CD14-positive monocyte (primary cell): ENCODE results near the gene MED8. TPM values are rescaled to one million over a fixed set of nuclear protein-coding genes. Genes with fewer than 3 reads are reported as not detected.

Experiments used
- DNase-seq, 3 donors: peaks; one replicate each; pipeline ENCODE4 v3.0.0-alpha.2; 2011 to 2022
- H2AFZ ChIP-seq: 2 replicates; pipeline ENCODE4 v1.6.0; 2012; ENCODE audit warnings: mild to moderate bottlenecking, low read depth, low read length, inconsistent platforms; ENCODE audit not compliant: insufficient read depth, poor library complexity, severe bottlenecking
- H3K27ac ChIP-seq, 2 donors: 1 replicate in 1 of 2; 2 replicates in 1 of 2; pipeline ENCODE4 v1.5.1; 2012 to 2013; ENCODE audit warnings: low read length in 2 of 2, control low read depth in 1 of 2, inconsistent platforms in 1 of 2, low read depth in 1 of 2, mild to moderate bottlenecking in 1 of 2
- H3K27me3 ChIP-seq, 2 donors: one replicate each; pipeline versions ENCODE4 v1.6.0 to v1.6.1; 2011 to 2013; ENCODE audit warnings: low read length in 2 of 2; ENCODE audit not compliant: control insufficient read depth in 2 of 2, insufficient read depth in 2 of 2
- H3K36me3 ChIP-seq, 2 donors: replicated peaks in 1 of 2; 1 replicate in 1 of 2; 2 replicates in 1 of 2; pipeline versions ENCODE4 v1.5.1 to v1.6.1; 2012 to 2013; ENCODE audit warnings: low read length in 2 of 2, control low read depth in 1 of 2, inconsistent platforms in 1 of 2, mild to moderate bottlenecking in 1 of 2; ENCODE audit not compliant: insufficient read depth in 2 of 2, control insufficient read depth in 1 of 2
- H3K4me1 ChIP-seq, 2 donors: 1 replicate in 1 of 2; 2 replicates in 1 of 2; pipeline versions ENCODE4 v1.5.1 to v1.6.1; 2012 to 2013; ENCODE audit warnings: low read length in 2 of 2, control low read depth in 1 of 2, inconsistent platforms in 1 of 2, mild to moderate bottlenecking in 1 of 2, moderate library complexity in 1 of 2; ENCODE audit not compliant: insufficient read depth in 2 of 2, control insufficient read depth in 1 of 2
- H3K4me2 ChIP-seq: replicated peaks from 2 replicates; pipeline ENCODE3; 2012; ENCODE audit warnings: low read length, moderate library complexity, mild to moderate bottlenecking; ENCODE audit not compliant: poor library complexity, severe bottlenecking; ENCODE audit errors: extremely low read depth
- H3K4me3 ChIP-seq, 3 experiments: fragments of 200-600 bp in 1 of 3; sonication (generic) in 1 of 3; replicated peaks in 1 of 3; 1 replicate in 2 of 3; 2 replicates in 1 of 3; pipeline ENCODE4 v1.5.1; 2011 to 2013; ENCODE audit warnings: low read length in 3 of 3, mild to moderate bottlenecking in 3 of 3, control low read depth in 2 of 3, low read depth in 2 of 3, inconsistent platforms in 1 of 3, moderate library complexity in 1 of 3
- H3K79me2 ChIP-seq: 2 replicates; pipeline ENCODE4 v1.6.0; 2012; ENCODE audit warnings: mild to moderate bottlenecking, control low read depth, inconsistent platforms, low read length, moderate library complexity; ENCODE audit not compliant: insufficient read depth
- H3K9ac ChIP-seq: 2 replicates; pipeline ENCODE4 v1.6.0; 2017; ENCODE audit warnings: low read length, mild to moderate bottlenecking; ENCODE audit not compliant: insufficient read depth, poor library complexity, severe bottlenecking
- H3K9me3 ChIP-seq, 2 donors: replicated peaks in 1 of 2; 1 replicate in 1 of 2; 2 replicates in 1 of 2; pipeline versions ENCODE4 v1.5.1 to v1.6.1; 2012 to 2013; ENCODE audit warnings: low read length in 2 of 2, control low read depth in 1 of 2; ENCODE audit not compliant: control insufficient read depth in 1 of 2, insufficient read depth in 1 of 2
- H4K20me1 ChIP-seq: 2 replicates; pipeline ENCODE4 v1.6.0; 2012; ENCODE audit warnings: mild to moderate bottlenecking, low read length, control low read depth, moderate library complexity; ENCODE audit not compliant: insufficient read depth
- H3K27ac Mint-ChIP-seq, 7 donors: one replicate each; pipeline ENCODE4 v1.8.0; 2020; ENCODE audit warnings: mild to moderate bottlenecking in 7 of 7, mixed read lengths in 7 of 7, moderate library complexity in 6 of 7, inconsistent platforms in 2 of 7
- H3K27me3 Mint-ChIP-seq, 3 donors: one replicate each; pipeline ENCODE4 v1.8.0; 2021 to 2022; ENCODE audit warnings: low read depth in 3 of 3, mild to moderate bottlenecking in 3 of 3, mixed read lengths in 3 of 3, moderate library complexity in 3 of 3, inconsistent platforms in 1 of 3
- H3K36me3 Mint-ChIP-seq, 2 donors: one replicate each; pipeline ENCODE4 v1.8.0; 2020; ENCODE audit warnings: mixed read lengths in 2 of 2, inconsistent platforms in 1 of 2, mild to moderate bottlenecking in 1 of 2
- H3K4me1 Mint-ChIP-seq: one replicate; pipeline ENCODE4 v1.8.0; 2020; ENCODE audit warnings: mild to moderate bottlenecking, mixed read lengths
- H3K4me3 Mint-ChIP-seq, 2 donors: one replicate each; pipeline ENCODE4 v1.8.0; 2020; ENCODE audit warnings: mild to moderate bottlenecking in 2 of 2, mixed read lengths in 2 of 2, moderate library complexity in 1 of 2
- H3K9me3 Mint-ChIP-seq, 7 donors: one replicate each; pipeline ENCODE4 v1.8.0; 2020 to 2022; ENCODE audit warnings: mixed read lengths in 7 of 7, mild to moderate bottlenecking in 6 of 7, moderate library complexity in 6 of 7, inconsistent platforms in 2 of 7
- WGBS: methylation state at CpG from one replicate; pipeline ENCODE4 v1.1.5; 2013; ENCODE audit warnings: missing lambda C conversion rate; ENCODE audit not compliant: insufficient coverage; 5-methylcytosine and 5-hydroxymethylcytosine counted together
- intact Hi-C, 2 donors: fragments of 100-400 bp; cut with micrococcal nuclease; formaldehyde crosslinking; loops; one replicate each; pipeline versions ENCODE4 v1.15.0 to v1.15.1; 2023
- polyA plus RNA-seq, 3 donors: library from polyadenylated mRNA; depleted of rRNA in 1 of 3; unstranded in 2 of 3; stranded (reverse) in 1 of 3; fragments of 300-500 nt in 2 of 3; fragments of >200 nt in 1 of 3; fragmentation: Illumina TruSeq in 2 of 3; gene quantifications; 1 replicate in 2 of 3; 2 replicates in 1 of 3; pipeline ENCODE4 v1.2.3, GENCODE V29; 2012 to 2021
- TF ChIP-seq, protein P1 (sequence below): fragments of 200-600 bp; IDR thresholded peaks from one replicate; pipeline ENCODE4 v1.8.0; 2022; ENCODE audit warnings: antibody characterized with exemption, mild to moderate bottlenecking

MED8 gene
- polyA plus RNA-seq, 3 donors = 16.6 to 41.8 (median 40.7) TPM

DNA sequence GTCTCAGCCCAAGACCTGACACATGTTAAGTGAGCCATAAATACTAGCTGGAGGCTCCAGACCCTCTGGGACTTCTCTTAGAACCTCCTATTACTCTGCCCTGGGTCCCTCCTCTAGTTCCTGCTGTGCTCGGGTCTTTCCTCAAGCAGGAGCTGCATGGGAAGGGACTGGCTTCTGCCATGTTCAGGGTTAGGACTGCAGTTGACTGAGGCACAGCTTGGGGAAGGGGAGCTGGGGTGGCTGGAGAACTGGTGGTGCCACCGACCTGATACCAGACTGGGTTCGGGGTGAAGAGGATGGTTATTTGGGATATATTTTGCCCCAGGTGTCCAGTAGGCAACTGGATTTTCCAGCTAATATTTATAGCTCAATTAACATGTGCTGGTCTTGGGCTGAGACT lies 48.4 kb upstream of the MED8 start:
- Mint-ChIP-seq H3K27ac (peak overlapping the region in 1 of 7 donors; percentile 55), H3K27me3 (peaks cover 0 to 3% (median 2%) of the 10 kb centered on the region in 3 donors)

DNA sequence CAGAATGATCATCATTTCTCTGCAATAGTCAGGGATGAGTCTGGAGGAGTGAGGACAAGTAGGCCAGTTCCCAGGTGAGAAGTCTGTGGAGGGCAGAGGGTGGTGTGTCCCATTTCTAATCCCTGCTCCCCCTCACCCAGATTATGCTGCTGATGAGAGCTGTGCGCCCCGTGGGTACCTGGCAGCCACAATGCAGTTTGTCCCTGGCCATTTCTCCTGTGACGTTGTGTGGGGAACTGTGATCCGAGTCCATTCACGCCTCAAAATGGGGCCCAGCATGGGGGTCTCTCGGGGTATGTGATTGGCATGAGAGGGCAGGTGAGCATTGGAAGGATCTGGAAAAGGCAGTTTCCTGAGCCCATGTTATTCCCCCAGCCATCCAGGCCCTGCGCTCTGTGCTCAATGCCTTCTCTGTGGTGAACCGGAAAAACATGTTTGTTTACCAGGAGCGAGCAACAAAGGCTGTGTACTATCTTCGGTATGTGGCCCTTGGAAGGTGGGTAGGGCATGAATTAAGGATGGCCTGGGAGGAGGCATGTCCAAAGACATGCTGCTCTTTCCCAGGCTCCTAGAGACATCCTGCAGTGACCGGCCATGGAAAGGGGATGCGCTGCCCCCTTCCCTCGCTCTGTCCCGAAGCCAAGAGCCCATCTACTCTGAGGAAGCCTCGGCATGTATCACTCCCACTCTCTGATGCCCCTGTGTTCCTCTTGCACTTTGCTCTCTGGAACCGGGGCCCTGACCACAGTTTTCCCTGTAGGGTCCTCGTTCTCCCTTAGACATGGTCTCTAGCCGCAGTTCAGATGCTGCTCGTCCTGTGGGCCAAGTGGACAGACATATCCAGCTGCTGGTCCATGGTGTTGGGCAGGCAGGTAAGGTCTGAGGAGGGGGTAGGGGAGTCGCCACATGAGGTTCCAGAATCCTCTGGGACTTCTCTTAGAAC lies 47.7 kb upstream of the MED8 start:
- Histone ChIP-seq H3K4me2 (no peak overlapping the region), H2AFZ (no peak overlapping the region), H3K9ac (no peak overlapping the region), H3K4me1 (no peaks in the 10 kb centered on the region), H4K20me1 (no peaks in the 10 kb centered on the region), H3K27me3 (no peaks in the 10 kb centered on the region), H3K27ac (no peak overlapping the region), H3K9me3 (no peaks in the 10 kb centered on the region), H3K79me2 (no peaks in the 10 kb centered on the region), H3K4me3 (no peak overlapping the region), H3K36me3 (peaks cover 82 to 100% of the 10 kb centered on the region in 2 donors)
- Mint-ChIP-seq H3K4me1 (no peaks in the 10 kb centered on the region), H3K4me3 (no peak overlapping the region), H3K9me3 (no peaks in the 10 kb centered on the region), H3K36me3 (peaks cover 90 to 92% of the 10 kb centered on the region in 2 donors), H3K27ac (peak overlapping the region in 1 of 7 donors; percentile 24), H3K27me3 (peaks cover 0 to 3% (median 2%) of the 10 kb centered on the region in 3 donors)
- intact Hi-C loops = no loop called here
- 96% methylated on average over 13 of the region's 20 CpGs for WGBS
- DNase-seq = no peak
- TF ChIP-seq, protein P1, sequence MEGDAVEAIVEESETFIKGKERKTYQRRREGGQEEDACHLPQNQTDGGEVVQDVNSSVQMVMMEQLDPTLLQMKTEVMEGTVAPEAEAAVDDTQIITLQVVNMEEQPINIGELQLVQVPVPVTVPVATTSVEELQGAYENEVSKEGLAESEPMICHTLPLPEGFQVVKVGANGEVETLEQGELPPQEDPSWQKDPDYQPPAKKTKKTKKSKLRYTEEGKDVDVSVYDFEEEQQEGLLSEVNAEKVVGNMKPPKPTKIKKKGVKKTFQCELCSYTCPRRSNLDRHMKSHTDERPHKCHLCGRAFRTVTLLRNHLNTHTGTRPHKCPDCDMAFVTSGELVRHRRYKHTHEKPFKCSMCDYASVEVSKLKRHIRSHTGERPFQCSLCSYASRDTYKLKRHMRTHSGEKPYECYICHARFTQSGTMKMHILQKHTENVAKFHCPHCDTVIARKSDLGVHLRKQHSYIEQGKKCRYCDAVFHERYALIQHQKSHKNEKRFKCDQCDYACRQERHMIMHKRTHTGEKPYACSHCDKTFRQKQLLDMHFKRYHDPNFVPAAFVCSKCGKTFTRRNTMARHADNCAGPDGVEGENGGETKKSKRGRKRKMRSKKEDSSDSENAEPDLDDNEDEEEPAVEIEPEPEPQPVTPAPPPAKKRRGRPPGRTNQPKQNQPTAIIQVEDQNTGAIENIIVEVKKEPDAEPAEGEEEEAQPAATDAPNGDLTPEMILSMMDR = no peak

More for the DNA sequence above, 48.4 kb upstream of the MED8 start:
- intact Hi-C loops = no loop called here
- no peak overlapping the region for H3K4me2 ChIP-seq
- Mint-ChIP-seq H3K36me3 (peaks cover 91 to 92% of the 10 kb centered on the region in 2 donors), H3K4me3 (no peak overlapping the region), H3K9me3 (peaks cover 0 to 2% (median 0%) of the 10 kb centered on the region in 7 donors), H3K4me1 (no peaks in the 10 kb centered on the region)
- H4K20me1 ChIP-seq = no peaks in the 10 kb centered on the region
- peaks cover 82 to 100% of the 10 kb centered on the region in 2 donors for H3K36me3 ChIP-seq
- H3K4me3 ChIP-seq = no peak overlapping the region
- no peak overlapping the region for H3K27ac ChIP-seq
- no peaks in the 10 kb centered on the region for H3K9me3 ChIP-seq
- no peak overlapping the region for H3K9ac ChIP-seq
- no peak overlapping the region for H2AFZ ChIP-seq
- H3K27me3 ChIP-seq = no peaks in the 10 kb centered on the region
- no peaks in the 10 kb centered on the region for H3K4me1 ChIP-seq
- no peaks in the 10 kb centered on the region for H3K79me2 ChIP-seq
- no peak for DNase-seq
- TF ChIP-seq, protein P1 = no peak
- 100% methylated on average over 1 of the region's 3 CpGs for WGBS
